ENCODE measurements around the gene PTCH1.

PTCH1 gene

DNA sequence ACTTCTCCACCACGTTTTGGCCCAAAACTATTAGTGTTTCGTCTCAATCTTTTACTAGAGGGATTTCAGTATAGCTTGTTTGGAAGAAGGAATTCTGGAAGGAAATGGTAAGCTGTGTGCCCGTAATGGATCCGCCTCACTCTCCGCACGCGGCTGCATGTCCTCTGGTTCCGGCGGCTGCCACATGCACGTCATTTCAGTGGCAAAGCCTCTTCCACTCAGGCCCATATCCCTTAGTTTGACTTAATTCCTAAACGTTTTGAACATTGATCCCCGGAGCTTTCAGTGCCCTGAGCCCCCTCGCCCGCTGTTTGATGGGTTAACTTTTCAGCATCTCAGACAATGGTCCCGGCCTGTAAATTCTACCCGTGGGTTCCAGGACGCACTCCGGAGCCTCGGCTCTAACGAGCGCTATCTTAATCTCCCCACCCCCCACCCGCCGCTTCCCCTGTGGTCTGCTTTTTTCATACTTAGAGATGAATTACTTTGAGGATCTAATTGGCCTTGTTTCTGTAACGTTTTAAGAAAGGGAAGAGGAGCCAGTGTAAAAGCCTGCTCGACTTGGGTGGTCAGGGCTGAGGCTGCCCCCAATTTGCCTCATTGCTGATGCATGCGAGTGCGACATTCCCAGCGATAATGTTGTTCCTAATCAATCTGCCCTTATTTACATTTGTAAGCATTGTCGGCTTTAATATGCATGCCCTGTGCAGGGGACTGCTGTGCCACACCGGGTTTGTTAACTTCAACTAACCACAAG is 4.6 kb downstream of the PTCH1 start:
- DNase-seq, result no peak

DNA sequence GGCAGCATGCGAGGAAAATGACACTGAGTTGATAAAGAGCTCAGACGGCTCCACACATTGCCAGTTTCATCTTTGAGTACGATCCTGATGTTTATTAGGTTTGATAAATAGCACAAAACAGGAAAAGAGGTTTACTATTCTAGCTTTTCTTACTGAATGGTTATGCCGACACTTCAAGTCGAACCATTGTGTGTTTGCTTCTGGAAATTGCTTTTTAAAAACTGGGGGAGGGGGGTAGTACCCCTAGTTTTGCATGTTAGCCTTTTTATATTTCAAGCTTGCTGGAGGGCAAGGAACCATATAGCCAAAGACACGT is 5.2 kb downstream of the PTCH1 start:
- DNase-seq, result no peak

DNA sequence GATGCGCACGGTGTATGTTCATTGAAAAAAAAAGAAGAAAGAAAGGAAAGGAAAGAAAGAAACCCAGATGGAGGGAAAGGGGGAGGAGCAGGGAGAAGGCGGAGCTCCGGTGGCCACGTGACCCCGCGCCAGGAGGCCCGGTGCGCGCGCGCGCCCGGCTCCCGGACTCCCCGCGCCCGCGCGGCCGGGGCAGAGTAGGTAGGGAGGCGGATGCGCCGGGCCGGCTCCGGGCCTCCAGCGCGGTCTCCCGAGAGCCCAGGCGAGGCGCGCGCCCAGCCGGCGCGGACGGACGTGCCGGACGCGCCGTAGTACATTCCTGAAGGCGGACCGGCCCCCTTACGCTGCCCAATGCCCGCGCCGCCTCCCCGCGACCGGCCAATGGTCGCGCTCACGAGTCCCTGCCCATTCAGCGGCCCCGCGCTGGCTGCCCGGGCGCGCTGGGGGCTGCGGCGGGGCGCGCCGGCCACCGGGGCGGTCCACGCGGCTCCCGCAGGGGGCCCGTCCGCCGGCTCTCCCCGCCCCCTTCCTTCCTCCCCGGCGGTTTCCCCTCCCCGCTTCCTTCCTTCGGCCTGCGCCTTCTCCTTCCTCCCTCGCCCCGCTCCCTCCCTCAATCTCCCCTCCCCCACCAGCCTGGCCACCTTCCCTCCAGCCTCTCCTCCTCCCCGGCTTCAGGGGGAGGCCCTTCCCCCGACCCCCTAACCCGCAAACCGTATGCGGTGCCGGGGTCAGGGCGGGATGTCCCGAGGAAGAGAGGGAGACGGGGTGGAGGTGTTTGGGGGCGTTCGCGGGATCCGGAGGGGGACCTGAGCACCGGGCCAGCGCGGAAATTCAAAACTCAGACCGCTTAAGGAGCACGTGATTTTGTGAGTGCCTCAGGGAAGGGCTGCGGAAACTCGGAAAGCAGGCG is 5.8 kb downstream of the PTCH1 start:
- peak; percentile 80 for DNase-seq

DNA sequence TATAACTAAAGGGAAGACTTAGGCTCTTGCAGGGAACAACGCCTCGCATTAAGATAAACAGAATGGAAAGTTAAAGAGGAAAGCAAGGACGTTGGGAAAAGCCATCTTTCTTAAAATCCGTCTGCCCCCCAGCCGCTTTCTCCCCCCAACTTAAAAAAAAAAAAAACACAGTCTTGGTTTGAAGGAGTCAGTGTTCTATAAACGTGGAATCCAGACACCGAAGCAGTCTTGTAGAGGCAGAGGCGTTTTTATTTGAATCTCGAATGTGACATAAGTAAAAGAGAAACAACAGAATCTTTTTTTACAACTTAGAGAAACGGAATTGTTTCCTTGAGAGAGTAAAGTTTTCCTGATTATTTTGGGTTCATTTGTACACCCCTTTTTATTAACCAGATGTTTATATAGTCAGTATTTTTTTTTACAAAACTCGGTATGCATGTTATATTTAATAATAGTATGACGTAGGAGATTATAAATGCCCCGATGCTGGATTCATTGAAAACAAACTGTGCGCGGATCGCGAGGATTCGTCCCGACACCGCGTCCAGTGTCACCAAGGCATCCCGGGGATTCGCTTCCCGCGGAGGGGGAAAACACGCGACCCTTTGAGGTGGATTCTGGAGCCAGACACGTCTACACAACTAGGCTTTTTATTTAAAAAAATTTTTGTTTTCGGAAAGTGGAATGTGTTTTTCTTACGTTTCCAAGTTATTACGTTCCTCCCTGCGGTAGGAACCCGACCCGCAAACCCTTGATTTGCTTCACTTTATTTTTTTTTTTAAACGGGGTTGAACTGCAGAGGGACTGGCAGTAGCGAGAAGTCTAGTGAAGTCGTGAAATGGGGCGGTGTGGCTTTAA is 6.7 kb downstream of the PTCH1 start:
- DNase-seq, result no peak

DNA sequence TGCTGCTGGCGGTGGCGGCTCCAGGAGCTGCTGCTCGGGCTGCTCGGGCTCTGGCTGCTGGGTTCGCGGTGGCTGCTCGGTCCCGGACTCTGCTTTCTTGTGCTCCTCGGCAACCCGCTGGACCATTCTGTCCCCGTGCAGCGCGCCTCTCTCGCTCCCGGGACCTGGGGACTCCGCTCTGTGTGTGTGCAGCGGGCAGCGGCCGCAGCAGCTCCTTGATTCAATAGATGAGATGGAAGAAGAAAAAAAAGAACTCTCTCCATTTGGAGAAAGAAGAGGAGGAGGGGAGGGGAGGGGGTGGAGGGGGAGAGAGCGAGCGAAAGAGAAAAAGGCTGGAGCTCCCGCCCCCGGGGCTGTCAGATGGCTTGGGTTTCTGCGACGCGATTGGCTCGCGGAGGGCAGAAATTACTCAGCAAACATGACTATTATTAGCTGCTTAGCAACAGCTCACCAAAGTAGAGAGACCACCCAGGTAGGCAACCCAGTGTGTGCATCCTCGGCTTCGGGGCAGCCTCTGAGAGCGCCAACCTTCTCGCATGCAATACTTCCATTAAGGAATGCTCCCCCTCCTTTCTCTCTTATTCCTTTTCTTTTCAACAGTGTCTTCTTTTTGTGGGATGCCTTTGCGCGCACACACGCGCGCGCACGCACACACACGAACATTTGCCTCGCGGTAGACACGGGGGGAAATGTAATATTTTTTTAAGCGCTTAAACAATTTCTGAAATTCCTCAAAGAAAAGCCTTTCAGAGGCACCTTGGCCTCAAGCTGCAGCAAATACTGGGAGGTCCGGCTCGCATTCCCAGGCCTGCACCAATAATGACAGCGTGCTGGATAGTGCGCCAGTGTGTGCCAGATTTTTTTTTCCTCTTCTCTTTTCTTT is 7.6 kb downstream of the PTCH1 start:
- DNase-seq, result peak; percentile 44

DNA sequence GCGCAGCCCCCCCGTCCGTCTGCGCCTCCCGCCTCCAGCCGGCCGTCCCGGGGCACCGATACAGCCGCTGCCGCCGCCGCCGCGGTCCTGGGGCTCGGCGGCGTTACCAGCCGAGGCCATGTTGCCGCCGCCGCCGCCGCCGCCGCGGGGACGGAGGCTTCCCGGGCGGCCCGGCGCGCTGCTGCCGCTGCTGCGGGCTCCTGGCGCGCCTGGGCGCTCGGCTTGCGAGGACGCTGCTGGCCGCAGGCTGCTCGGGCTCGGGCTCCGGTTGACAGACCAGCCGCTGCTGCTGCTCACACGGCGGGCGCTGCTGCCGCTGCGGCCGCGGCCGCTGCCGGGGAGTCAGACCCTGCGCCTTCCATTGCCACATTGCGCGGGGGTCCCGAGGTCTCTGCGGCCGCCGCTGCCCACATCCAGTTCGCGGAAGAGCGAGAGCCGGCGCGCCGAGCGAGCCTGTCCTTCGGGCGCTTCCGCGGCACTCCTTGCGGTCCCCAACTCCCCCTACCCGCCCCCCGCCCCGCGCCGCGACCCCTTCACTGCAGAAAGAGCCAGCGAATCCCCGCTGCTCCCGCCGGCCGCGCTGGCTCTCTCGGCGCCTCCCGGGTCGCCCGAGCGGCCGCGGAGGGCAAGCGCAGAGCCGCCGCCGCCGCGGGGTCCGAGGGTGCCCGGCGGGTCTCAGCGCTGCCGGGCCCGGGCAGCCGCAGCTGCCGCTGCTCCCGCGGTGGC is 8.4 kb downstream of the PTCH1 start:
- DNase-seq, result no peak

DNA sequence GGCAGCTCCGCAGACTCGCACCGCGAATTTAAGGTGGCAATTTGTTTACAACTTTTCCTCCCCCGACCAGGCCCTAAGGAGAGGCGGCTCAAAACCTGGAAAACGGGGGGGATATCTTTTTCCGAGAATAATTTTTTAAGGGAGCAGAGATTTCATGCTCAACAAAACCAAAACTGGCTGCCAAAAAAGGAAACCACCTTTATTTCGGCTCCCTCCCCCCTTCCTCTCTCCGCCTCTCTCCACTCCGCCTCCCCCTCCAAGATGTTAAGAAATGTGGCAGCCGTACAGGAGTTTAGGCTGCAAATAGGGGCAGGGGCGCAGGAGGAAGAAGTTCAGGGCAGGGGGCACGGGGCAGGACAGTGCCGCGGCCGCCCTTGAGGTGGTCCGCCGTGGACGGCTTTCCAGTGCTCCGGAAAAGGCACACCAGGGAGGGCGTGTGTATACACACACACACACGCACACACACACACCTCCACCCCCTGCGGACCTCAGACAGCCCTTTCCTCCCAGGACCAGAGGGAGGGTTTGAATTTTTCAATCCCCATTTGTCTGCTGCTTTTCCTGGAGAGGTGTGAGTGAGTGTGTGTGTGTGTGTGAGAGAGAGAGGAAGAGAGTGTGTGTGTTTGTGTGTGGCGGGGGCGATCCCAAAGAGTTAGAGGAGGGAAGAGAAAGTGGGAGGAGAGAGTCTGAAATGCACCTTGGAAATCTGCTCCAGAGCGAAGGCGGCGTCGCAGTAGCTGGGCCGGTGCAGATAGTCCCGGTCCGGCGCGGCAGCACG is 9.1 kb downstream of the PTCH1 start:
- DNase-seq, result peak; percentile 35

DNA sequence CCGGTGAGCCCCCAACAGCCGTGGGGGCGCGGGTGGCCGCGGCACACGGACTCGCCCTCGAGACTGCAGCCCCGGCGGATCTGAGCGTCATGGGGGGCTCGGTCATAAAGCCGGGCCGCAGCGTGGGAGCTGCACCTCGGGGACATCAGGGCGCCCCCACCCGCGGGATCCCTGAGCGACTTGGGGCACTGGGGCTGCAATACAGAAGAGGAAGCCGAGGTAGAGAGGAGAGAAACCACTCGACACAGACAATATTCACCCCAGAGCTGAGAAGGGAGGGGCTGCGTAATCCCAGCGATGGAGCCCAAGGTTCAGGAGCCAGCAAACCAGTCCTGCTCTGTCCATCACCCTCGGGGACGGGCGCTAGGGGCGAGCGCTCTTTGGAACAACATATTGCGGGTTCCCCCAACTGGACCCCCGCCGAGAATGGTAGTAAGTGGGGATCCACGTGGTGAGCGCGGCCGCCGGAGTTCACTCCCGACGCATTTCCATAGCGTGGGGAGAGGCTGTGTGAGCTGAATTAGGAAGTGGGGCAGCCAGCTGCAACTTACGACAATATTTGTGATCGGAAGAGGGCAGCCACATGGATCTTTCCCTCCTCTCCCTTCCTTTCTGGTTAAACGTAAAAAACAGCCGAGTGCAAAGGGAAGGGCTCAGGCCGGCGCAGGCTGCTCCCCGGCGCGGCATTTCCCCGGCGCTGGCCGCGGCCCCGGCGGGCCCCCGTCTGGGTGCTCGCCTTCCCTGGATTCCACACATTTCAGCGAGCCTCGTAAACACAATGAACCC is 9.9 kb downstream of the PTCH1 start:
- peak; percentile 26 for DNase-seq

DNA sequence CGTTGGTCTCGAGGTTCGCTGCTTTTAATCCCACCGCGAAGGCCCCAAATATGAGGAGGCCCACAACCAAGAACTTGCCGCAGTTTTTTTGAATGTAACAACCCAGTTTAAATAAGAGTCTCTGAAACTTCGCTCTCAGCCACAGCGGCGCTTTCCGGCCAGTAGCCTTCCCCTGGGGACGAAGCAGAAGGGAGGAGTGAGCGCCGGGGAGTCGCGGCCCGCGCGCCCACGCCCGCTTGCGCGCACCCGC is 10.4 kb downstream of the PTCH1 start:
- no peak for DNase-seq

DNA sequence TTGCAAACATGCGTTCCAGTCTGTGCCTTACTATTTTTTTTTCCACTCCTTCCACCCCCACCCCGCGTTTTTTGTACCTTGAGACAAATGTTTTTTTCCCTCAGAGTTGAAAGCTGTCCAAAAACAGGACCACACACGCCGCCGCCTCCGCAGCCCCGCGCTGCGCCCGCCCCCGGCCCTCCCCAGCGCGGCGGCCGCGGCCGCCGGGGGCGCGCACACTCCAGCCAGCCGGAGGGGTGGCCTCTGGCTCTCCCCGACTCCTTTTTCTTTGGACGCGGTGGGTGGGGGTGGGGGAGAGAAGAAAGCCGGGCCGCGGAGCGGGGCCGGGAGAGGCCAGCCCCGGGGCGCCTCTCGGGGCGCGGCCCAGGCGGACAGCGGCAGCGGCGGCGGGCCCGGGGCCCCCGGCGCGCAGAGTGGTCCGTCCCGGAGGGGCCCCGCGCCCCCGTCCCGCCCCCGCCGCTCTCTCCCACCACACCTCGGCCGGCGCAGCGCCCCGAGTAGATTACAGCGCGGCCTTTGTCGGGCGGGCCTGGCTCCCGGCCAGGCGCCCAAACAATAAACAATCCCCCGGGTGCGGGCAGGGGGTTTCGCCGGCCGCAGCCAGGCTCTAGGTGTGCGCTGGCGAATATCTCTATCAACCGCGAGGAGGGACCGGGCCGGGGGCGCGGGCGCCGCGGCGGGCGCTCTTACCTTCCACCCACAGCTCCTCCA is 10.9 kb downstream of the PTCH1 start:
- DNase-seq, result no peak

DNA sequence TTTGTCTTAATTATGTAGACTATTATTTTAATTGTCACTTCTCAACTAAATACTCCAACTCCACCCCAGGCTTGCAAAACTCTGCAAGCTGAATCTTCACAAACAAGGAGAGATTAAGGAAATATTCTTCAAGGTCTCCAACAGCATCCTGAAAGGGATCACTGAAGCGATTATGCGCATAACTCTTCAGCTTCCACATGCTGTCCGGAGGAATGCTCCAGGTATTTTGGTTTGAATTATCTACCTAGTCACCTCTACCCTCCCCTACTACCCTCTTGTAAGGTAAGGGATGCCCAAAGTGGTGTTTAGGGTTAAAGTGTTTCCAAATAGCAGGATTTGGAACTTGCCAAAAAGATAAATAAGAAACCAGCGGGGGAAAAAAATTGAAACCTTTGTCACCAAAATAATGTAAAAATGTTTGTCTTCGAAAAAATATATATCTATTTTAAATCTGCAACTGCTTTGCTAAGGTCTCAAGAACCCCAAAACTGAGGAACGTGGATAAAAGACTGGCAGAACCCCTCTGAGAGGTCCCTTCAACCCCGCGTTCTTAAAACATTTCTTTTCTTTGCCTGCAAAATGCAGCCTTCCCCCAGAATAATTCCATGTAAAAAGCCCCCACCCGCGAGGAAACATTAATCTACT is 11.6 kb downstream of the PTCH1 start:
- DNase-seq, result no peak

DNA sequence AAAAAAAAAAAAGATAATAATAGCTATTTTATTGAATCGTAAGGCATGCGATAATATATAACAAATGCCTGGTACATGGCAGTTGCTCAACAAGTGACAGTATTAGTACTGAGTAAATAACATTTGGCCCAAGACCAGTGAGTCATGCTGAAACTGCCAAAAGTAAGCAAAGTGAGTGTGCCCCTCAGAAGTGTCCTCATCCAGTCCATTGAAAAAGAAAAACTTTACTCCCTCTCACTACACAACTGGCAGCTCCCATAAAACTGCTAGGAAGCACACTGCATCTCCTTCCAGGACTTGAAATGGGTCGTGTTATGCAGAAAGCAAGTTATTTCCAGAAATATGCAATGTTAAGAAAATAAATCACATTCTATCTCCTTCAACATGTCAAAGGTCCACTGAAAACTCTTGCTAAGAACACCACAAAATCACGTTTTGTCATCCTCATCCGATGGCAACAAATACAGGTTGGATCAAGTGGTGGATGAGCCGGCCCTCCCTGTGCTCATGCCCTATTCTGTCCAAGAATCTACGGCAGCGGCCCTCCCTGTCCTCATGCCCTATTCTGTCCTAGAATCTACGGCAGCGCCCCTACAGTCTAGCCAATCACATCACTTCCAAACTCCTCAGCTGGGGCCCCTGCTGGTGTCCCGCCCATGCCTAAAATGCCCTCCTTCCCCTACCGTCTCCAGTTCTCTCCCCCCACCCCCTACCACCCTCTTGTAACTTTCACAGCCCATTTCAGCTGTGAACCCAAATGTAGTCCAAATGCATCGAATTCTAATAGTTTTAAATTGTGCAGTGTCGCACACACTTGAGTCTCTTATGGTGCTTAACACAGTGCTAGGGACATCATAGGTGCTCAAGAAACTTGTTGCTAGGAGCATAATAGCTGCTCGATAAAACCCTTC is 12.5 kb downstream of the PTCH1 start:
- DNase-seq, result no peak

DNA sequence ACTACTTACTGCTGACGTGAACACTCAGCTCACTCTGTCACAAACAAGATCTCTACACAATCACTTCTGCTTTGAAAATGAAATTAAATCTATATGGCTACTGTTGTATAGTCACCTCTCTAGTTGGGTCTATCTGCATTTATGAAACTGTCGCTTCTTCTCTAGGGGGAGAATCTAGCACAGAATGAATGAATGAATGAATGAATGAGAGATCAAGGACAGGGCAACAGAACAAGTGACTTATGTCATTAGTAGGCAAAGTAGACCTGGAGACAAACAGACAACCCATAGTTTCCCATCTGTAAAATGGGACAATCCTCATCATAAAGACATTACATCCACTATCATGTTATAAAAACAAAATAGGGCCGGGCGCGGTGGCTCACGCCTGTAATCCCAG is 13.4 kb downstream of the PTCH1 start:
- no peak for DNase-seq

DNA sequence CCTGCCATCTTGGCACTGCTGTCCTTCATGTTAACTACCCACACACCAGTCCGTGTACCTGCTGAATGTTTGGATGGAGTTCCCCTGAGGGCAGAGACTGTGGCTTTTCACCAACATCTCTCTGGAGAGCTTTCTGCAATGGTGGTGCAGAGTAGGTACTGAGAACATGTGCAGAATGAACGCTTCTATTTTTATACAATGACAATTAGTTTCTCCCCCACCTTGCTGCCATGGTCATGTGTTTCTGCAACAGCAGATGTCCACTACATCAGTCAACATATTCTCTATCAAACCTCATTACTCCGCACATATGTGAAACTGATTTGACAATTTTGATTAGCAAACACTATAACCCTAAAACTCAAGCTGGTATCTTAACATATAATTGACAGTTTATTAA is 14.5 kb downstream of the PTCH1 start:
- DNase-seq, result no peak

DNA sequence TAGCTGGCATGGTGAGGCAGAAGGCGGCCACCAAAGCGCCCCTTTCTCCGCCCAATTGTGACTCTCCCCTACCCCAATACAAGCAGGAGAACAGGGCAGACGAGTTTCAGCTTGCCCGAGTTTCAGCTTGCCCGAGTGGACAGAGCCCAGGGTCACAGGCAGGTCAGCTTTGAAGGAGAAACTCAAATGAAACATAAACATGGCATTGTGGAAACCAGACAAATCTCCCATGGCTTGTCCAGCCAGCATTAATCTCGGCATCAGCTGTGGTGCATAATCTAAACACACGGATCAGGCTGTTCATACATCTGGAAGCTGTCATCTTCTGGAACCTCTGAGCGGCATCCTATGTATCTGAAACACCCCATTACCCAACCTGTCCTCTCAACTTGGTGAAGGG is 16.9 kb downstream of the PTCH1 start:
- no peak for DNase-seq

DNA sequence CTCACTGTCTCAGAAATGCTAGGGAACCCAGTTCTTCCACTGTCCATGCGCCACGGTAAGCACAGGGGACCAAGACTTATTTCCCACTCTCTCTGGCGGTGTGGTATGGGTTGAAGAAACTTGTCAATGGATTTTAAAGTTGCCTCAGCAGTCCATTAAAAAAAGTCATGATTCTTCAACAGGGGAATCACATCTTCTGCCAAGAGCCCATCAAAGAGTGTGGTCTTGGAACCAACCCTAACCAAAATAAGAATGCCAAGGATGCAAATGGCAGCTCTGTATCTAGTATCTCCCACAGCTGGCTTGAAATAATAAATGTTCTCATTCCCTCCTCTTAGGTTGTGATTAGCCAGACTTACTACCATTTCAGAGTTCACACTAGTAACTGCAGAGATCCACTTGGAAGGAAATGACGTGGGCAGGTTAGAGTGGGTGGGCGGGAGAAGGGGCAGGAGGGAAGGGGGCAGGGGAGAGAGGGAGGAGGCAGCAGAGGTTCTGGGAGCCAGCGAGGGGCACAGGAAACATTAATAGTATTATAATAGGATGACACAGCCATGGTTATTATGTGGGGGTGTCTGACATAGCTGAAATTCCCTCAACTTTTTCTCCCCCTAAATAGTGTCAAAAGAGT is 17.6 kb downstream of the PTCH1 start:
- DNase-seq, result no peak

DNA sequence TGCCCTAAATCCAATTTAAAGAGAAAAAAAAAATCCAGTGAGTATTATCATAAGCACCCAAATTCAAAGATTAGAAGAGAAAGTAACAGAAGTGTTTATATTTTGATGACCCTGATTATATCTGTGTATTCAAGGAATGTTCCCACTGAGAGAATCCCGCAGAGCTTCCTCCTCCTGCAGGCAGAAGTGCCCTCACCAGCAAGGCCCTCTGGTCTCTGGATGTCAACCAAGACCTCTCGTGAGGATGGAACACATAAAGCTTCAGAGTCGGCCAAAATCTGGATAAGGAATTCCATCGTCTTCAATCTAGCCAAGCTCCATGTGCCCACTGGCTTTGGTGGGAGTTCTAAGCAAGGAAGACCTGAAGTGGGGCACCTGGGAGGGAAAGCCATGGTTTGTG is 18.1 kb downstream of the PTCH1 start:
- no peak for DNase-seq

DNA sequence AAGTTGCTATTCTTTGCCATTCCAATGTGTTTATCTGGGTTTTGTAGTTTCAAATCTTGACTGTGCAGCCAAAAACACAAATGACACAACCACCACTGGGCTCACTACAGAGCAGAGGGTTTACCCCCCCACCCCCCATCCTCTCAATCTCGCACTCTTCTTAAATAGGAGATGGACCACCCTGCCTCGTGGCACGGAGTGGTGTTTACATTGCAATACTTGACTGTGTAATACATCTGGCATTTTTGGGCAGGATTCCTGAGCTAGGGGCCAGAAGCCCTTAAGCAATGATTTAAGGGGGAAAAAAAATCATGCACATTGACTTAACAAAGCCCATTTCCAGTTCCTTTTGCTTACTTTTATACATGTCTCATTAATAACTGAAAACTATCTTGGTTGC is 19.0 kb downstream of the PTCH1 start:
- no peak for DNase-seq
